ENCODE results near the gene FH.

FH gene

DNA sequence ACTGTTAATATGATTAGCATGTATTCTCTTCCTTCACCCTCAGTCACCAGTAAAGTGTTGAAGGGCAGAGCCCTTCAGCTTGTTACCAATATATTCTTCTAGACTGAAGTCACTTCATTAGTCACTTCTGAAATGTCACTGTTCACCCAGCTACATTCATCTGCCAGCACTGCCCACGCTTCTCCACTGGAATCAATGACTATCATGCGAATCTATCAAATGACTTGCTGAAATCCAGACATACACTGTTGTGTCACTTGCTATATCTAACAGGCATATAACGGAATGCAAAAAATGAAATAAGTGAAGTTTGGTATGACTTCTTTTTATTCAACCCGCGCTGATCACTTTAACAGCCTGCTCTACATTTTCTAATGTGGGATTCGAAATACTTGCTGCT, 16.1 kb downstream of the FH start:
- DNase-seq (ENCODE audit: extremely low spot score) = no peak
- TF ChIP-seq, protein P1, sequence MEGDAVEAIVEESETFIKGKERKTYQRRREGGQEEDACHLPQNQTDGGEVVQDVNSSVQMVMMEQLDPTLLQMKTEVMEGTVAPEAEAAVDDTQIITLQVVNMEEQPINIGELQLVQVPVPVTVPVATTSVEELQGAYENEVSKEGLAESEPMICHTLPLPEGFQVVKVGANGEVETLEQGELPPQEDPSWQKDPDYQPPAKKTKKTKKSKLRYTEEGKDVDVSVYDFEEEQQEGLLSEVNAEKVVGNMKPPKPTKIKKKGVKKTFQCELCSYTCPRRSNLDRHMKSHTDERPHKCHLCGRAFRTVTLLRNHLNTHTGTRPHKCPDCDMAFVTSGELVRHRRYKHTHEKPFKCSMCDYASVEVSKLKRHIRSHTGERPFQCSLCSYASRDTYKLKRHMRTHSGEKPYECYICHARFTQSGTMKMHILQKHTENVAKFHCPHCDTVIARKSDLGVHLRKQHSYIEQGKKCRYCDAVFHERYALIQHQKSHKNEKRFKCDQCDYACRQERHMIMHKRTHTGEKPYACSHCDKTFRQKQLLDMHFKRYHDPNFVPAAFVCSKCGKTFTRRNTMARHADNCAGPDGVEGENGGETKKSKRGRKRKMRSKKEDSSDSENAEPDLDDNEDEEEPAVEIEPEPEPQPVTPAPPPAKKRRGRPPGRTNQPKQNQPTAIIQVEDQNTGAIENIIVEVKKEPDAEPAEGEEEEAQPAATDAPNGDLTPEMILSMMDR (IDR thresholded peaks at IDR 0.05; ENCODE audit: control extremely low read depth, extremely low read depth, low read depth, missing control alignments) = no peak
- ChIA-PET POLR2A (no interaction called here), CTCF (interaction anchor here (1.1 to 2.5 kb wide), 5 partner anchors 9 to 494 kb away, joined by 3 to 8 read pairs (median 5); no protein-coding TSS in a partner anchor)

DNA sequence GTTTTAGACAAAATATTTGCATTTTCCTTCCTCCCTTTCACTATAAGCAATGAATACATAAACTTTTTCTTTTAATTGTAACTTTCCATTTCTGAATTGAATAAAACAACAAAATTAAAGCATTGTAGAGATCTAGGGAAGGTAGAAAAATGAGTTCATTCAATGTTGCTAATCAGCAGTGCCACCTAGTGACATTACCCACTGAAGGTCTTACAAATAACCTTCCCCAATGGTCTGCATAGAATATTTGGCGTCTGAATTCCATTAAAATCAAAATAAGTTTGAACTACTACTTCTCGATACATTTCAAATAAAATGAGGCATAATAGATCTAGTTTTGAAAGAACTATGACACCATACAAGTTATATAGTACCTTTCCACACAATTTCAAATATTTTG, 19.6 kb downstream of the FH start:
- ChIA-PET POLR2A (interaction anchor here (0.6 kb wide), 1 partner anchor 1002 kb away, joined by 3 read pairs; no protein-coding TSS in a partner anchor), CTCF (interaction anchor here (1.3 to 3.1 kb wide), 3 partner anchors 9 to 14 kb away, joined by 3 to 14 read pairs (median 11); no protein-coding TSS in a partner anchor)
- TF ChIP-seq, protein P1 (IDR thresholded peaks at IDR 0.05; ENCODE audit: control extremely low read depth, extremely low read depth, low read depth, missing control alignments) = peak; percentile 34
- DNase-seq (ENCODE audit: extremely low spot score) = no peak

DNA sequence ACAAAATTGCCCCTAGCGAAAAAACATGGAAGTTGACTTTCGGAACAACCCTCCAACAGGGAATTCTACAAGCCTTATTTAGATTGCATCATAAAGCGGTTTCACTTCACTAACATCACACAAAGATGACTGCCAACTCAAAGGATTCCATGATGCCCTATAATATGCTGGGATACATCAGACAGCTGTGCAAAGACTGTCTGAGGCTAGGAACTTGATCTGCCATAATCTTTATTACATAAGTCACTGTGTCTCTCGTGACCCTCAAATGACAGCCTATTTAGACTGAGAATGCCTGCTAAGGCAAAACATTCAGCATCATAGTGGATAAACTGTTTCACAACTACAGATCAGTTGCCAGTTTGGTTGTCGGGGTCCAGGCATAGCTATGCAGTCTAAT, 23.8 kb downstream of the FH start:
- TF ChIP-seq, protein P1 (IDR thresholded peaks at IDR 0.05; ENCODE audit: control extremely low read depth, extremely low read depth, low read depth, missing control alignments) = no peak
- POLR2A ChIA-PET = no interaction called here
- no peak for DNase-seq (ENCODE audit: extremely low spot score)
- CTCF ChIA-PET = interaction anchor here (1.1 kb wide), 1 partner anchor 10 kb away, joined by 4 read pairs; no protein-coding TSS in a partner anchor

DNA sequence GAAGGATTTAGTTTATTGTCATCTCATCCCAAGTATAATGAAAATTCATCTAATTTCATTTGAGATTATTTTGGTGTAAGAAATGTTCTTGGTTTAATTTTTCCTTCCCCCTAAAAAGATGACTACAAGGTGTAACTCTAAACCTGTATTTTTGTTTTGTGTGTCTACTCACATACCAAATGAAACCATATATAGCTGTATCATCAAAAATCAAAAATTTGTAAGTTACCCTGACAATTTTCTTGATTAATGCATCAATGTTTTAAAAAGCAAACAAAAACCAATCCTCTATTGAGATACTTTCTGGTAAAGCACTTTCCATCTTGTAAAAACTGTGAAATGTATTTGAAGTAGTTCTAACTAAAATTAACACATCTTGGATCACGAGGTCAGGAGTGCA, 30.8 kb downstream of the FH start:
- ChIA-PET POLR2A (no interaction called here), CTCF (no interaction called here)
- TF ChIP-seq, protein P1 (IDR thresholded peaks at IDR 0.05; ENCODE audit: control extremely low read depth, extremely low read depth, low read depth, missing control alignments) = no peak
- no peak for DNase-seq (ENCODE audit: extremely low spot score)

DNA sequence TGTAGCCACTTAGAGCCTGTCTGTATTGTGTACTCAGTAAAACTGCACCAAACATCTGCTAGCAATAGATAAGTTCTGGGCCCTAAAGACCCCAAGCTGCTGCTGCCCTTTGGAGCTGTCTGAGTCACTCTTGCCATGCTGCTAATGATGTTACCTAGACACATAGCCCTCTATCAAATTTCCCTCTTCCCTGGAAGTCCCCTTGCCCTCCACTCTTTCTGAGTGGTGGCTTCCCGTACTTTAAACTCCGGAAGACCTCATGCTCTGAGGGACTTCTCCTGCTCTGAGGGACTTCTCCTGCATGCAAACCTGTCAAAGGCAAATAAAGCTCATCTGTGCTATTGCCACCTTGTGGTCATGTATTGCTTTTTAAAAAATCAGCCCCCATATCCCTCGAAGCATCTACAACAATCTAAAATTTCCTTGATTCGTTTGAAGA, 34.0 kb downstream of the FH start:
- ChIA-PET POLR2A (interaction anchor here (1.7 kb wide), 1 partner anchor 34 kb away, joined by 4 read pairs; the partner anchor contains the start of gene FH), CTCF (interaction anchor here (0.7 to 1.9 kb wide), 26 partner anchors 9 to 758 kb away, joined by 3 to 15 read pairs (median 4); no protein-coding TSS in a partner anchor)
- TF ChIP-seq, protein P1 (IDR thresholded peaks at IDR 0.05; ENCODE audit: control extremely low read depth, extremely low read depth, low read depth, missing control alignments) = peak; percentile 48
- DNase-seq (ENCODE audit: extremely low spot score) = peak; percentile 26

DNA sequence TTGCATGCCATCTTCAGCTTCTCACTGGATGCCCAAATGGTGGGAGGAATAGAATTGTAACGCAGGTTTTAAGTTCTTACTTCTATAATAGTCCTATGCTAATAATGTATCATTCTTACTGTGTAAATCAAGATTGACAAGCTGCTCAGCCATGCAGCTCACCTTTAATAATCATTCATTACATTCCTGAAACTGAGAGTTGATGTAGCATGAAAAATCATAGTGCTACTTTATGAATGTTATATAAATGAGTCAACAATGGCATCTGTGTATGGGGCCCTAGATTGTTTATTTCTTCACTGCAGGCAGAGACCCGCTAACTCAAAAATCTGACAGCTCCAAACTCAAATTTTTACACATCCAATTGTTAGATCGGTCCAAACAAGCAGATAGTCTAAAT, 34.4 kb downstream of the FH start:
- peak; percentile 15 for DNase-seq (ENCODE audit: extremely low spot score)
- POLR2A ChIA-PET = interaction anchor here (1.7 kb wide), 1 partner anchor 34 kb away, joined by 4 read pairs; the partner anchor contains the start of gene FH
- CTCF ChIA-PET = interaction anchor here (0.7 to 1.9 kb wide), 25 partner anchors 9 to 758 kb away, joined by 3 to 15 read pairs (median 4); no protein-coding TSS in a partner anchor

More for the DNA sequence above, 34.4 kb downstream of the FH start:
- TF ChIP-seq, protein P1 (IDR thresholded peaks at IDR 0.05; ENCODE audit: control extremely low read depth, extremely low read depth, low read depth, missing control alignments) = no peak
